ENCODE measurements around the gene AEBP2. TPM values are rescaled to one million over a fixed set of nuclear protein-coding genes. Genes with fewer than 3 reads are reported as not detected.

The AEBP2 gene
- total and polyA plus RNA-seq, 2 of the 13 experiments (the other 11 are each of a cell fraction or from before 2014, with no cell fraction given) = 9.2 to 17.9 TPM

DNA sequence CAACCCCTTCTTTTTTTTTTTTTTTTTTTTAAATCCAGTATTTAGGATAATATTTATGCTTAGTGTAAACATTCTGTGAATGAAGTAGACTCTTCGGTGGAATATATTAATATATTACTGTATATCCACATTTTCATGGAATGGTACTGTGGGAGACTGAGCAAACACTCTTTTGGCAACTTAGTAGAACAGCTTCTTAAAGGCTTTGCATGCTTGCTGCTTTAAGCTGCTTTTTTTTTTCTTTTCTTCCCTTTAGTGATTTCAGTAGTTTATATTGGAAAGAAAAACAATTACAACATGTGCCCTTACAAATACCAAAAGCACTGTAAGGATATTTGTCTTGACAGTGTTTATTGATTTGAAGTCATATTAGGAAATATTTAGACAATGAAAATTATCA lies 78.9 kb downstream of the AEBP2 start:
- 100% methylated on average over 1 of the region's 1 CpG for WGBS (ENCODE audit: low lambda C conversion rate)
- DNase-seq (ENCODE audit: low spot score) (no peak), FAIRE-seq (no peak), ATAC-seq (no peak)
- intact Hi-C loops (cut with micrococcal nuclease; ENCODE audit: unreplicated experiment) = no loop called here
- Histone ChIP-seq H3K27ac (ENCODE audit: extremely low read length, insufficient read depth, low read length) (no peak overlapping the region), H3K4me1 (ENCODE audit: insufficient read depth, low read length) (peaks cover 9% of the 10 kb centered on the region), H3K79me2 (ENCODE audit: insufficient read depth, low read length) (no peaks in the 10 kb centered on the region), H3K4me3 (replicated peaks in 1 of 3; ENCODE audit: insufficient read depth in 1 of 3, low read depth in 2 of 3, low read length in 3 of 3) (no peak overlapping the region), H3K27me3 (ENCODE audit: control insufficient read depth in 1 of 2, insufficient read depth in 2 of 2, low read length in 2 of 2) (no peaks in the 10 kb centered on the region), H3K36me3 (replicated peaks in 1 of 2; ENCODE audit: control insufficient read depth in 1 of 2, insufficient read depth in 2 of 2, low read length in 2 of 2) (peaks cover 5 to 39% of the 10 kb centered on the region in 2 experiments; a peak in 4 of 5 replicates), H4K20me1 (ENCODE audit: insufficient read depth, low read length) (no peaks in the 10 kb centered on the region), H3K9ac (ENCODE audit: insufficient read depth, low read depth, low read length) (no peak overlapping the region), H3K4me2 (ENCODE audit: low read depth, low read length) (no peak overlapping the region), H3K9me3 (ENCODE audit: low read length) (no peaks in the 10 kb centered on the region), H2AFZ (ENCODE audit: low read length) (no peak overlapping the region)
- in situ Hi-C loops (cut with HindIII; ENCODE audit: extremely low pct_ligation_motif_present, low pct_unique_long_range_greater_than_20kb) = no loop called here
- CTCF ChIA-PET (ENCODE audit: low intra/inter-chr PET ratio, low total read pairs) = no interaction called here
- BruUV-seq (replicated peaks) = no TSS peak
- POLR2A ChIA-PET = no interaction called here
- TF ChIP-seq, protein P1, sequence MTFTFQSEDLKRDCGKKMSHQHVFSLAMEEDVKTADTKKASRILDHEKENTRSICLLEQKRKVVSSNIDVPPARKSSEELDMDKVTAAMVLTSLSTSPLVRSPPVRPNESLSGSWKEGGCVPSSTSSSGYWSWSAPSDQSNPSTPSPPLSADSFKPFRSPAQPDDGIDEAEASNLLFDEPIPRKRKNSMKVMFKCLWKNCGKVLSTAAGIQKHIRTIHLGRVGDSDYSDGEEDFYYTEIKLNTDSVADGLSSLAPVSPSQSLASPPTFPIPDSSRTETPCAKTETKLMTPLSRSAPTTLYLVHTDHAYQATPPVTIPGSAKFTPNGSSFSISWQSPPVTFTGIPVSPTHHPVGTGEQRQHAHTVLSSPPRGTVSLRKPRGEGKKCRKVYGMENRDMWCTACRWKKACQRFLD (CRISPR knock-in tag; IDR thresholded peaks at IDR 0.05; ENCODE audit: borderline replicate concordance) = no peak
- TF ChIP-seq ZNF335 (CRISPR knock-in tag; IDR thresholded peaks at IDR 0.05) (no peak), MAFG (CRISPR knock-in tag; IDR thresholded peaks at IDR 0.05) (no peak), RFXAP (CRISPR knock-in tag; IDR thresholded peaks at IDR 0.05; ENCODE audit: borderline replicate concordance) (no peak), MAF1 (CRISPR knock-in tag; IDR thresholded peaks at IDR 0.05; ENCODE audit: borderline replicate concordance) (no peak), GABPA (IDR thresholded peaks at IDR 0.05; ENCODE audit: low read depth, low read length) (no peak), GABPA (CRISPR knock-in tag; IDR thresholded peaks at IDR 0.05; ENCODE audit: low read depth) (no peak), MBD4 (IDR thresholded peaks at IDR 0.05; ENCODE audit: borderline replicate concordance, low read length) (no peak), HOXA7 (CRISPR knock-in tag; IDR thresholded peaks at IDR 0.05) (no peak), ZNF207 (IDR thresholded peaks at IDR 0.05; ENCODE audit: borderline replicate concordance) (no peak), ZNF263 (CRISPR knock-in tag; IDR thresholded peaks at IDR 0.05) (no peak)
- TF ChIP-seq, protein P2, sequence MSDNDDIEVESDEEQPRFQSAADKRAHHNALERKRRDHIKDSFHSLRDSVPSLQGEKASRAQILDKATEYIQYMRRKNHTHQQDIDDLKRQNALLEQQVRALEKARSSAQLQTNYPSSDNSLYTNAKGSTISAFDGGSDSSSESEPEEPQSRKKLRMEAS (IDR thresholded peaks at IDR 0.05) = no peak
- TF ChIP-seq, protein P3, sequence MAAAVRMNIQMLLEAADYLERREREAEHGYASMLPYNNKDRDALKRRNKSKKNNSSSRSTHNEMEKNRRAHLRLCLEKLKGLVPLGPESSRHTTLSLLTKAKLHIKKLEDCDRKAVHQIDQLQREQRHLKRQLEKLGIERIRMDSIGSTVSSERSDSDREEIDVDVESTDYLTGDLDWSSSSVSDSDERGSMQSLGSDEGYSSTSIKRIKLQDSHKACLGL (CRISPR knock-in tag; IDR thresholded peaks at IDR 0.05) = no peak
- TF ChIP-seq, protein P4, sequence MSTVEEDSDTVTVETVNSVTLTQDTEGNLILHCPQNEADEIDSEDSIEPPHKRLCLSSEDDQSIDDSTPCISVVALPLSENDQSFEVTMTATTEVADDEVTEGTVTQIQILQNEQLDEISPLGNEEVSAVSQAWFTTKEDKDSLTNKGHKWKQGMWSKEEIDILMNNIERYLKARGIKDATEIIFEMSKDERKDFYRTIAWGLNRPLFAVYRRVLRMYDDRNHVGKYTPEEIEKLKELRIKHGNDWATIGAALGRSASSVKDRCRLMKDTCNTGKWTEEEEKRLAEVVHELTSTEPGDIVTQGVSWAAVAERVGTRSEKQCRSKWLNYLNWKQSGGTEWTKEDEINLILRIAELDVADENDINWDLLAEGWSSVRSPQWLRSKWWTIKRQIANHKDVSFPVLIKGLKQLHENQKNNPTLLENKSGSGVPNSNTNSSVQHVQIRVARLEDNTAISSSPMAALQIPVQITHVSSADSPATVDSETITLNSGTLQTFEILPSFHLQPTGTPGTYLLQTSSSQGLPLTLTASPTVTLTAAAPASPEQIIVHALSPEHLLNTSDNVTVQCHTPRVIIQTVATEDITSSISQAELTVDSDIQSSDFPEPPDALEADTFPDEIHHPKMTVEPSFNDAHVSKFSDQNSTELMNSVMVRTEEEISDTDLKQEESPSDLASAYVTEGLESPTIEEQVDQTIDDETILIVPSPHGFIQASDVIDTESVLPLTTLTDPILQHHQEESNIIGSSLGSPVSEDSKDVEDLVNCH (CRISPR knock-in tag; IDR thresholded peaks at IDR 0.05) = no peak
- TF ChIP-seq, protein P5, sequence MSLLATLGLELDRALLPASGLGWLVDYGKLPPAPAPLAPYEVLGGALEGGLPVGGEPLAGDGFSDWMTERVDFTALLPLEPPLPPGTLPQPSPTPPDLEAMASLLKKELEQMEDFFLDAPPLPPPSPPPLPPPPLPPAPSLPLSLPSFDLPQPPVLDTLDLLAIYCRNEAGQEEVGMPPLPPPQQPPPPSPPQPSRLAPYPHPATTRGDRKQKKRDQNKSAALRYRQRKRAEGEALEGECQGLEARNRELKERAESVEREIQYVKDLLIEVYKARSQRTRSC (CRISPR knock-in tag; IDR thresholded peaks at IDR 0.05; ENCODE audit: low read depth) = no peak
- TF ChIP-seq, protein P6, sequence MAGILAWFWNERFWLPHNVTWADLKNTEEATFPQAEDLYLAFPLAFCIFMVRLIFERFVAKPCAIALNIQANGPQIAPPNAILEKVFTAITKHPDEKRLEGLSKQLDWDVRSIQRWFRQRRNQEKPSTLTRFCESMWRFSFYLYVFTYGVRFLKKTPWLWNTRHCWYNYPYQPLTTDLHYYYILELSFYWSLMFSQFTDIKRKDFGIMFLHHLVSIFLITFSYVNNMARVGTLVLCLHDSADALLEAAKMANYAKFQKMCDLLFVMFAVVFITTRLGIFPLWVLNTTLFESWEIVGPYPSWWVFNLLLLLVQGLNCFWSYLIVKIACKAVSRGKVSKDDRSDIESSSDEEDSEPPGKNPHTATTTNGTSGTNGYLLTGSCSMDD (CRISPR knock-in tag; IDR thresholded peaks at IDR 0.05) = no peak
- TF ChIP-seq, protein P7, sequence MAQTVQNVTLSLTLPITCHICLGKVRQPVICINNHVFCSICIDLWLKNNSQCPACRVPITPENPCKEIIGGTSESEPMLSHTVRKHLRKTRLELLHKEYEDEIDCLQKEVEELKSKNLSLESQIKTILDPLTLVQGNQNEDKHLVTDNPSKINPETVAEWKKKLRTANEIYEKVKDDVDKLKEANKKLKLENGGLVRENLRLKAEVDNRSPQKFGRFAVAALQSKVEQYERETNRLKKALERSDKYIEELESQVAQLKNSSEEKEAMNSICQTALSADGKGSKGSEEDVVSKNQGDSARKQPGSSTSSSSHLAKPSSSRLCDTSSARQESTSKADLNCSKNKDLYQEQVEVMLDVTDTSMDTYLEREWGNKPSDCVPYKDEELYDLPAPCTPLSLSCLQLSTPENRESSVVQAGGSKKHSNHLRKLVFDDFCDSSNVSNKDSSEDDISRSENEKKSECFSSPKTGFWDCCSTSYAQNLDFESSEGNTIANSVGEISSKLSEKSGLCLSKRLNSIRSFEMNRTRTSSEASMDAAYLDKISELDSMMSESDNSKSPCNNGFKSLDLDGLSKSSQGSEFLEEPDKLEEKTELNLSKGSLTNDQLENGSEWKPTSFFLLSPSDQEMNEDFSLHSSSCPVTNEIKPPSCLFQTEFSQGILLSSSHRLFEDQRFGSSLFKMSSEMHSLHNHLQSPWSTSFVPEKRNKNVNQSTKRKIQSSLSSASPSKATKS (CRISPR knock-in tag; IDR thresholded peaks at IDR 0.05) = no peak
